Keratinocyte (primary cell): Measurements from ENCODE around the gene SHFL.

Experiments used
- EZH2 ChIP-seq: IDR thresholded peaks from one replicate; pipeline ENCODE4 v1.6.1; 2012; ENCODE audit warnings: inconsistent platforms, mild to moderate bottlenecking, low read length, moderate library complexity
- TF ChIP-seq, protein P1 (sequence below), 3 experiments: IDR thresholded peaks in 1 of 3; conservative IDR thresholded peaks in 1 of 3; optimal IDR thresholded peaks in 1 of 3; 2 replicates in 2 of 3; 3 replicates in 1 of 3; pipeline versions ENCODE3 to v1.5.1; 2011; ENCODE audit warnings: low read length in 3 of 3, mild to moderate bottlenecking in 3 of 3, moderate library complexity in 2 of 3, control low read depth in 1 of 3, inconsistent platforms in 1 of 3; ENCODE audit not compliant: insufficient read depth in 2 of 3; ENCODE audit errors: extremely low read depth in 1 of 3

DNA sequence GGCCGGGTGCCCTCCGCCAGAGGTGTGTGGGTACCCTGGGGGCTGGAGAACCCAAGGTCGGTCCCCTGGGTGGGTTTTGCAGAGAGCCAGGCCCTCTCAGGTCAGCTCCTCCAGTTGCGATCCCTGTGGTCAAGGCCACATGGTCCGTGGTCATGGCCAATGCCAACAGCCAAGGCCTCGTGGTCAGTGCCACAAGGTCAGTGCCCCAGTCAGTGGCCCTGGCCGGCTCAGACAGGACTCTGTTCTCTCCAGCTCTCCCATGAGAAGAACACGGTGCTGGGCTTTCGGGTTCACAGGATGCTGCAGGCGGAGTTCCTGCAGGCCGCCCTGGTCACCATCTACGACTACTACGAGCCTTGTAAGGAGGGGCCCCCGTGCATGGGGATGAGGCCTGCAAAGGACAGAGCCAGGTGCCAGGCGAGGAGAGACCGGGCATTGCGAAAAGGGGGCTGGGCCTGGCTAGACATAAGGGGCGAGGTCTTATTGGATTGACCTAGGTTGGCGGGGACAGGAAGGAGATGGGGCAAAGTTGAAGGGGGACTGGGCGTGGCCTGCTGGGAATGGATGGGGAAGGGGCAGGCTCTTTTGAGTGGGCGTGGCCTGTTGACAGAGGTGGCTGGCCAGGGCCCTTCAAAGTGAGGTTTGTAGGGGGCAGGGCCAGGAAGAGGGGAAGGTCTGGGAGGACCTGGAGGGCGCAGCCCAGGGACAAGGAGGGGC lies 15.2 kb upstream of the SHFL start:
- TF ChIP-seq, protein P1, sequence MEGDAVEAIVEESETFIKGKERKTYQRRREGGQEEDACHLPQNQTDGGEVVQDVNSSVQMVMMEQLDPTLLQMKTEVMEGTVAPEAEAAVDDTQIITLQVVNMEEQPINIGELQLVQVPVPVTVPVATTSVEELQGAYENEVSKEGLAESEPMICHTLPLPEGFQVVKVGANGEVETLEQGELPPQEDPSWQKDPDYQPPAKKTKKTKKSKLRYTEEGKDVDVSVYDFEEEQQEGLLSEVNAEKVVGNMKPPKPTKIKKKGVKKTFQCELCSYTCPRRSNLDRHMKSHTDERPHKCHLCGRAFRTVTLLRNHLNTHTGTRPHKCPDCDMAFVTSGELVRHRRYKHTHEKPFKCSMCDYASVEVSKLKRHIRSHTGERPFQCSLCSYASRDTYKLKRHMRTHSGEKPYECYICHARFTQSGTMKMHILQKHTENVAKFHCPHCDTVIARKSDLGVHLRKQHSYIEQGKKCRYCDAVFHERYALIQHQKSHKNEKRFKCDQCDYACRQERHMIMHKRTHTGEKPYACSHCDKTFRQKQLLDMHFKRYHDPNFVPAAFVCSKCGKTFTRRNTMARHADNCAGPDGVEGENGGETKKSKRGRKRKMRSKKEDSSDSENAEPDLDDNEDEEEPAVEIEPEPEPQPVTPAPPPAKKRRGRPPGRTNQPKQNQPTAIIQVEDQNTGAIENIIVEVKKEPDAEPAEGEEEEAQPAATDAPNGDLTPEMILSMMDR (optimal IDR thresholded peaks at IDR 0.05 in 1 of 3, IDR thresholded peaks at IDR 0.05 in 1 of 3, conservative IDR thresholded peaks at IDR 0.05 in 1 of 3; ENCODE audit: extremely low read depth in 1 of 3, insufficient read depth in 2 of 3, low read length in 3 of 3) = no peak
- TF ChIP-seq EZH2 = no peak
